ENCODE data around the gene PPP1R11.

GRCh38 chr6:30043744-30044143 is 23.3 kb upstream of the PPP1R11 start:
- no peak for TF ChIP-seq CTCF (optimal IDR thresholded peaks at IDR 0.05 in 1 of 3, IDR thresholded peaks at IDR 0.05 in 1 of 3, conservative IDR thresholded peaks at IDR 0.05 in 1 of 3; ENCODE audit: extremely low read depth in 1 of 3, insufficient read depth in 2 of 3, low read length in 3 of 3)
- TF ChIP-seq EZH2 (IDR thresholded peaks at IDR 0.05; ENCODE audit: low read length): no peak
